NCI-H524 treated with DMSO at 0.1 percent for 48 hours (cell line): Measurements from ENCODE around the gene PARP1.
"Not testable (repeated sequence)": the region's sequence is repeated elsewhere in the genome, so short reads cannot be mapped to it uniquely, and the experiment has no call there.

Source experiments
- DNase-seq: peaks from one replicate; lab custom pipeline; 2025; lab: John Stamatoyannopoulos, UW

The PARP1 gene

DNA sequence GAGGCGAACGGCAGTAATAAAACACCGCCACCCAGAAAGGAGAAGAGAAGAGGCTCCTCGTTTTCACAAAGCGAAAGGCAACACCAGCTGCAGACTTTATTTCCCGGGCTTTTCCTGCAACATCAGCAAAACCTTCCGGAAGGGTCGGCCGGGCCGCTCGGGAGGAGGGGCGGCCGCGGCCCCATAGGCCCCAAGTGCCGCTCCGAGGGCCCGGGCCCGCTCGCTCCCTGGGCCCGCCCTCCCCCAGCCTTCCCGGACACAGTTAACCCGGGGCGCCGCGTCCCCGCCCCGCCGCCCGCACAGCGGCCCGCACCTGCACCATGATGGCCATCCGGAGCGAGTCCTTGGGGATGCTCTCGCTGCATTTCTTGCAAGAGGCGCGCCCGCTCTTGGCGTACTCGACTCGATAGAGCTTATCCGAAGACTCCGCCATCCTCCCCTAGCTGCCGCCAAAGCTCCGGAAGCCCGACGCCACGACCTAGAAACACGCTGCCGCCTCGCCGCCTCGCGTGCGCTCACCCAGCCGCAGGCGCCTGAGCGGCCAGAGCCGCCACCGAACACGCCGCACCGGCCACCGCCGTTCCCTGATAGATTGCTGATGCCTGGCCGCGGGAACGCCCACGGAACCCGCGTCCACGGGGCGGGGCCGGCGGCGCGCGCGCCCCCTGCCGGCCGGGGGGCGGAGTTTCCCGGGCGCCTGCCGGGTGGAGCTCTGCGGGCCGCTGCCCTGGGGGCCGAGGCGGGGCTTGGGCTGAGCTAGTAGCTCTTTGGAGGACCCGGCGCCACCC is at the start of gene PARP1:
TSS of gene PARP1 (minus strand) at position 597 of the 788 bp plus-strand sequence. CDS start at position 433, 164 bp downstream.
- DNase-seq = peak; percentile 29

DNA sequence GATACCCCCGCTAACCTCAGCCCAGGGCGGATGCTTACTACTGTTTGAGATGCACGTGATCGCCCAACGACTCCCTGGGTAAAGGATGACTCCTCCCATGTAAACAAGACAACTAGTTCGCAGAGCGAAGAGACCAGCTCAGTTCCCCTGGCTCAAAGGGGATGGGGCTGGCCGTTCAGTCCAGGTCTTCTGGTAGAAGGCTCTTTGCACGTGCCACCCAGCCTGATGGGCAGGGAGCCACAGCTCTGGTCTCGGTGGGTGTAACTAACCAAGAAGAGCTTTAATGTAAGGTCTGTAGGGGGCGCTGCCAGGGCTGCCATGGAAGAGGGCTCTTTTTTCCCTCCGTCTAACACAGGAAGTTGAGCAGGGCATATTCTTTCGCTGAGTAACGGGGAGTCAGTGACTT is 49.4 kb upstream of the PARP1 start:
- no peak for DNase-seq

DNA sequence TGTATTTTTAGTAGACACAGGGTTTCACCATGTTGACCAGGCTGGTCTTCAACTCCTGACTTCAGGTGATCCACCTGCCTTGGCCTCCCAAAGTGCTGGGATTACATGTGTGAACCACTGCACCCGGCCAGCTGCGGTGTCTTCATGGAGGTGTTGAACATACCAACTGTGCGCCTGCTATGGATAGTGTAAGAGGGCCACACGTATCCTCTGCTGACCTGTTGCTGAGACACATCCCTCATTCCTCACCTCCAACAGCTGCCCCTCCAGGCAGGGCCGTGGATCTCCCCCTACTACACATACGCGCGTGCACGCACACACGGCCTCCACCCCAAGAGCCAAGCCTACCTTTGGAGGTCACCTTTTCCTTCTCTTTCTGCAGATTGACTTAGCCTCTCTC is 48.0 kb upstream of the PARP1 start:
- no peak for DNase-seq

DNA sequence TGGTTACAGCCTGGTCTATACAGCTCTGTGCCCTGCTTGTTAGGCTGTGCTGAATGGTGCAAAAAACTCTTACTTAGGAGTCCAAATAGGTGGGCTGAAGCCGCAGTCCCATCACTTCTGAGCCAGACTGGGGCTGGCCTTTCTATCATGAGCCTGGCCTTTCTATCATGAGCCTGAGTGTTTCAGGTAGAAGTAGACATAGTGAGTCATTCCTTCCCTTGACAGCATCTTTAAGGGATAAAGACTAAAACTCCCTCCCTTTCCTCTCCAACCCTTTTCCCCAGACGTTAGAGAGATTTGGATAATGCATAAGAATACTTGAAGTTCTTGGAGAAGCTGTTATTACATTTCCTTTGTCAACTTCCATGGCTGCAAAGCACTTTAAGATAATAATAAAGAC is 46.5 kb upstream of the PARP1 start:
- no peak for DNase-seq

DNA sequence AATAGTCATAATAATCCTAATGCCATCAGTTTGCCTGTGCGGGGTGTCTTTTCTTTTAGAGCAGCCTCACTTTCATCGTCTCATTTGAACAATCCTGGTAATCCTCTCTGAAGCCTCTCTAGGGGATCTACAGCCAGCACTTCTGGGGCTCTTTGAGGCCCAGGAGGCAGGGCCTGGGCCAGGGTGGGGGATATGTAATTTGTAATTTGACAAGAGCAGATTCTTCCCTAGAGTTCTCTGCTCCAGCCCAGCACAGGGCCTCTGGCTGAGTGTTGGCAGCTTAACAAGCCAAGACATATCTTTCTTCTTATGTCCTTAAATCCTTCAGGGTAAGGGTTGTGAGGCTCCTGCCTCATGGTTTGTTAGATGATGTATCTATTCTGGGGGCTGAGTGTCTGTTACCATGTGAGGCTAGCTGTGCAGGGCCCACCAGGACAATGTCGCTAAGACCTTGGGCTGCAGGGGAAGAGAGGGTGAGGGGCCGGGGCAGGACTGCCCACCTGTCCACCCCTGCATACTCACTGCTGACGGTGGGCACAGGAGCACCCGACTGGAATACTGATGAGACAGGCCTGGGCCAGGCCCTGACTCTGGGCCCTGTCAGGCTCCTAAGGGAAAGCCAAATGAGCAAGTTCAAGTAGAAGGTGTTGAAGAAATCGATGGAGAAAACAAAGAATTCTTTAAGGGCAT is 45.3 kb upstream of the PARP1 start:
- peak; percentile 7 for DNase-seq

DNA sequence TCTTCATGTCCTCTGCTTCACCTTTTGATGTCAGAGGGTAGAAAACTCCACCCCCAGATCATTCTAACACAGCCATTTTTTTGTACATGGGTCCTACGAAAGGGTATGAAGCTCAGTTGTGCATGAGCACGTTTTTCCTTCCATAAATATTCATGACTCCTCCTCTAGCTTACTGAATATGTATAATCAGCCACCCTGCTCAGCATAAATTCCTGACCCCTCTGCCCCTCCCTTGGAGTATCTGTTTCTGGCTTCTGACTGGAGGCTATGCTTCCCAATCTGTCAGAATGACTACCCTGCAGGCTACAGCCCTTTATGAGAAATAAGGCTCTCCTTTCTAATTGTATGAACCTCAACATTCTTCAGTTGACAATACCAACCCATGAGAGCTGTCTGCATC is 42.8 kb upstream of the PARP1 start:
- no peak for DNase-seq

DNA sequence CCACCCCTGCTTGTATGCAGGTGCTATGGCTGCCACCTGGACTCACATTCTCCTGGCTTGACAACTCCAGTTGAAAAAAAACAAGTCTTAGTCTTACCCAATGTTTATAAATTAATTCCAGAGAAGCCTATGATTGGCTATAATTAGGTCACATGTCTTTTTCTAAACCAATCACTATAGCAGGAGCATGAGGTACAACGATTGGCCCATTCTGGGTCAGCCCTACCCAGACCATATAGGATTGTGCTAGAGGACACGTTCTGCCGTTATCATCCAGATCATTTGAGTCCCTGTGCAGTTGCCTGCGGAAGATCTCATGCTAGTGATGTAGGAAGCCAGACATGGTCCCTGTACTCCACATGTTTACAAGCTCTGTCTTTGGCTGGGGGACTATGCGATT is 41.9 kb upstream of the PARP1 start:
- DNase-seq = no peak

DNA sequence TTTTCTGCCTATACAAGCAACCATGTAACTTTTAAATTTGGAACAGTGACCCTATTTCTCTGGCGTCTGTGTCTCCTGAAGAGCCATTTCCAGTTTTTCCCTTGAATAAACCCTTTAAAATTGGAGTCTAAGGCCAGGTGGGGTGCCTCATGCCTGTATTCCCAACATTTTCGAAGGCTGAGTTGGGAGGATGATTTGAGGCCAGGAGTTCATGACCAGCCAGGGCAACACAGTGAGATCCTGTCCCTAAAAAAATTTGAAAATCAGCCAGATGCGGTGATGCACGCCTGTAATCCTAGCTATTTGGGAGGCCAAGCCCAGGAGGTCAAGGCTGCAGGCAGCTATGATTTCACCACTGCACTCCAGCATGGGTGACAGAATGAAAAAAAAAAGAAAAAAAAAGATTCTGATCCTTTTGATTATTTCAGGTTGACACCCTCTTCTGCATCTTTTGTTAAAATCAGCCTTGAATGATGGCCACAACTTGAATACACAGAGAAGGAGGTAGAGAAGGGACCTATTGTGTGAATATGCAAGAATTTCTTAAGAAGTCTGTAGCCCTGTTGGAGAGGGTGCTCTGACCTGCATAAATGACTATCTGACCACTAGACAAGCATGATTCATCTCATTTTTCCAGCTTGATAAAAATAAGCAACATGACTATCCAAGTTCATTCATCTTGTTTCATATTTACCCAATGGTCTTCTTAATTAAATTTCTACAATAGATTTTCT is 40.2 kb upstream of the PARP1 start:
- no peak for DNase-seq

DNA sequence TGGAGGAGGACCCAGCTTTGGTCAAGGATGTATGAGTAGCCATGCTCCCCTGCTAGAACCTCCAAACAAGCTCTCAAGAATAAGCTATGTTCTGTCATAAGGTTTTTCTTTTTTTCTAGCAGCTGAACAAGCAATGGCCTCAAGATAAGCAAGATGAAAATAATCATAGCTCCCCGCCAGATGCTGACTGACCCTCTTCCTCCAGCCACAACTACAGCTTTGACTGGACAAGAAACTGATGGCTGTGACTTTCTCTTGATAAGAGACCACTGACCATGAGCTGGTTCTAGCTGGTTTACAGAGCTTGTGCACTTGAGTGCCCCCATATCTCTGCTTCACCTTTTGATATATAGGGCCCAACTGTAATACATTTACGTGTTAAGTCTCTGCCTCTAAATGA is 38.2 kb upstream of the PARP1 start:
- no peak for DNase-seq

DNA sequence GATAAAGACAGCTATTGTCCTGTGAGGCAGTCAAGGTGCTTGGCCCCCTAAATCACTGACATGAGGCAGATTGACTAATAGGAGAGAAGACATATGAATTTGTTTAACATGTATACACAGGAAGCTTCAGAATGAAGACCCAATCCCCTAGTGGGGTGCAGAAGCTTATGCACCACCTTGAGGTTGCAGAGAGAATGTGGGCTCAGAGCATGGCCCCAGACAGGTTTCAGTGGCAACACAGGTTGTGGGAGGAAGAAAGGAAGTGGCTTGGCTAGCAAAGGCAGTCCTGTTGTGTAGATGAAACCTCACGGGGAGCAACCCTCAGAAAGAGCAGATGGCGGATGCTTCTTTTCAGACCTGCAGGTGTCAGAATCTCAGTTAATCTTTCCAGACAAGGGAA is 37.0 kb upstream of the PARP1 start:
- DNase-seq = peak; percentile 21

DNA sequence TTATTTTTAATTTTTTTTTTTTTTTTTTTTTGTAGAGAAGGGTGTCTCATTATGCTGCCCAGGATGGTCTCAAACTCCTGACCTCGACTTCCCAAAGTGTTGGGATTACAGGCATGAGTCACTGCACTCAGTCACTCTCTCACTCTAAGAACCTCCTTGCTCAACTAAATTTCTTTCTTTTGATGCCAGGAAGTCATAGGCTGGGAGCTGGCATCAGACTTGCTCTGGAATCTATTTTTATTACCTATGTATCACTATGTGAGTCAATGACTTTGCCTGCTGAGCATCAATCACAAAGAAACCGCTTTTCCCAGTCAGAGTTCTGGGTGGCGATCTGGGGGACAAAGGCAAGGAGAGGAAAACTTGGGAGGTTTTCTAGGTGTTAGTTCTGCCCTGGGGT is 35.5 kb upstream of the PARP1 start:
- DNase-seq = no peak

DNA sequence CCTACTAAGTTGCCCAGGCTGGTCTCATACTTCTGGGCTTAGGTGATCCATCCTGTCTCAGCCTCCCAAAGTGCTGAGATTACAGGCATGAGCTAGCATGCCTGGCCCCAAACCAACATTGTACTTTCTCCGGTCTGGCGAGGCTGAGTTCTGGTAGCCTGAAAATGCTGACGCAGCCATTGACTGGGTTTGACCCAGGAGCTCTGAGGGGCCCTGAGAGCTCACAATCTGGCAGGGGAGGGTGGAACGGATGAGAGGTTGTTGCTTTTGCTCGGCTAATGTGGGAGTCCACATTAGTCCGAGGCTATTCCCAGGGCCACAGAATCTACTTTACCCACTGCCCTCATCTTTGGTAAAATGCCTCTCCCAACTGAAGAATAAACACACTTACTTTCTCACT is 35.1 kb upstream of the PARP1 start:
- no peak for DNase-seq

DNA sequence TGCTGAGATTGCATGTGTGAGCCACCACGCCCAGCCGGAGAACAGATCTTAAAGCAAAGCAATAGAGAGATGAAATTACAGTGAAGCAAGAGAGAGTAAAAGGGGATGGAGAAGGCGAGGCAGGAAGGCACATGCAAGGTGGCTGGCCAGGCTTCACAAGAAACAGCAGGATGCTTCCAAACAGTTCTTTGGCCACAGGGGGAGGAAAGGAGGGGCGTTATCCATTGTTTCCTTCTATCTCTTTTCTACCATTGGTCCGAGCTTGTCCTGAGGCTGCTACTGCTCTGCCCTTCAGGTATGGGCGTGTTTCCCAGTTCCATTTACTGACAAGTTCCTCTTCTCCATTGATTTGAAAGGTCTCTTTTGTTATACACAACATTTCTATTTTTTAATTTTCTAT is 33.7 kb upstream of the PARP1 start:
- no peak for DNase-seq

DNA sequence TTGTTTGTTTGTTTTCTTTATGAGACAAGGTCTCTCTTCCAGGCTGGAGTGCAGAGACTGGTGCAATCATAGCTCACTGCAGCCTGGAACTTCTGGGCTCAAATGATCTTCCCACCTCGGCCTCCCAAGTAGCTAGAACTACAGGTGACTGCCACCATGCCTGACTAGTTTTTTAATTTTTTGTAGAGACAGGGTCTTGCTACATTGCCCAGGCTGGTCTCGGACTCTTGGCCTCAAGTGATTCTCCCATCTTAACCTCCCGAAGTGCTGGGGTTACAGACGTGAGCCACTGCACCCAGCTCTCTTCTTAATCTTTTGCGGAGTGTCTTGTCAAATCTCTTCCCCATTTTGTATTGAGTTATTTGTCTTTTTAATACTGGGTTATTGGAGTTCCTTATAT is 32.6 kb upstream of the PARP1 start:
- no peak for DNase-seq

DNA sequence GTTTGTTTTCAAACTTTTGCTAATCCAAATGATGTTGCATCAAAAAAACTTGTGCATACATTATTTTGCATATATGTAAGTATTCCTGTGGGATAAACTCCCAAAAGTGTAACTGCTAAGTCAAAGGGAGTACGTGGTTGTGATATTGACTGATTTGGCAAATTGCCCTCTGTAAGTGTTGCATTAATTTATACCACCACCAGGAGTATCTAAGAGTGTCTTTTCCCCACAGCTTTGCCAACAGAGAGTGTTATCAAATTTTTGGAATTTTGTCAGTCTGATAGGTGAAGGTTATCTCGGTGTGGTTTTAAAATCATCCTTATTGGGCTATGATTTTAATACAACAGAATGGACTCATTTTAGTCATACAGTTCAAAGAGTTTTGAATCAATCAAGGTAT is 30.1 kb upstream of the PARP1 start:
- no peak for DNase-seq

DNA sequence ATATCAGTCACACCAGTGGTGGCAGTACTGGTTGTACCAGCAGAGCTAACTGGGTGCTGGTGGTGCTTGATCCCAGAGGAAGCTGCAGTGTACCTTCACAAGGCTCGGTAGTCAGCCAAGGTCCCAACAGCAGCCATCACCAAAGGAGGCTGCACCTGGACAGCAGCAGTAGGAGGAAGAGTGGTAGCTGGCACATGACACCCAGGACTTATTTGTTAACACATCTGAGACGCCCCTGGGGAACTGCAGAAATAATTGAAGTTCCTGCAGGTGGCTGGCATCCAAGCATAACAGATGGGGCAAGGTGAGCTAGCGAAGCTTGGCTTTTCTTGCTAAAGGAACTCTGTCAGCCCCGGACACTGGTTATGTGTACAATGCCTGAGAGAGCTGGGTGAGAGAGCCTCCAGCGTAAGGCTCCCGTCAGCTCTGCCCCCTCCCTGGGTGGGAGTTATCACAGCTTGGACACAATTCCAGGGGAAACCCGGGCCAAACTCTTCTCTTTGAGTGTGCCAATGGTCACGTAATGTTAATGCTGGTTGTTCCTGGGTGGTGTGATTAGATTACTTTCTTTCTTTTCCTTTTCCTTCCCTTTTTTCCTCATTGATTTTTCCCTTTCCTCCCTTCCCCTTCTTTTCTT is 29.1 kb upstream of the PARP1 start:
- peak; percentile 65 for DNase-seq

DNA sequence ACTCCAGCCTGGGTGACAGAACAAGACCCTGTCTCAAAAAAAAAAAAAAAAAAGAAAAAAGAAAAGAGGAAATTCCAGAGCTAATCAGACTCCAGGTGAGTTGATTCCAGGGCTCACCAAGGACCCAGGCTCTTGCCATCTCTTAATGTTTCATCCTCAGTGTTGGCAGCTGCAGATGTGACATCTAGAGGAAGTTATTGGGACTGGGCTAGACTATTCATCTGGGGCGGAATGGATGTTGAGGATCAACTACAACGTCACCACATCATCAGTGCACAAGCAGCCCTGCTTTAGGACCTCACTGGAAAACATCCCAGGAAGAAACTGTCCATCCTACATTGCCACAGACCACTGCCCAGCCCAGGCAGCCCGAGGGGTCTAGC is 28.6 kb upstream of the PARP1 start:
- DNase-seq = no peak

DNA sequence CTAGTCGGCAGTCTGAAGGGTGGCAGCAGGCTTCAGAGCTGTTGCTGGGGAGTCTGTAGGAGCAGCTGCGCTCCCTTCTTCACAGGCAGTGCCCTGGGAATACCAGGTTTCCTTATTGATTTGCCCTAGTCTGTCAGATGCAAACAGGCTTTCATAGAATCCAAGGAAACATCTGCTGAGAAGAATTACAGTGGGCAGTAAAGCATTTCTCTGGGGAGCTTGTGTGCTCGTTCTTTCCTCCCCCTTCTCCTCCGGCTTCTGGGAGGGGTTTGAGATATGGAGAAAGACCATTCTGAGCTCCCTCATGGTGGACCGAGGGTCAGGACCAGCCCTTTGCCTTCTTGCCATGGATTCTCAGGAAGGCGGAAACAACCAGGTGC is 25.4 kb upstream of the PARP1 start:
- peak; percentile 77 for DNase-seq

DNA sequence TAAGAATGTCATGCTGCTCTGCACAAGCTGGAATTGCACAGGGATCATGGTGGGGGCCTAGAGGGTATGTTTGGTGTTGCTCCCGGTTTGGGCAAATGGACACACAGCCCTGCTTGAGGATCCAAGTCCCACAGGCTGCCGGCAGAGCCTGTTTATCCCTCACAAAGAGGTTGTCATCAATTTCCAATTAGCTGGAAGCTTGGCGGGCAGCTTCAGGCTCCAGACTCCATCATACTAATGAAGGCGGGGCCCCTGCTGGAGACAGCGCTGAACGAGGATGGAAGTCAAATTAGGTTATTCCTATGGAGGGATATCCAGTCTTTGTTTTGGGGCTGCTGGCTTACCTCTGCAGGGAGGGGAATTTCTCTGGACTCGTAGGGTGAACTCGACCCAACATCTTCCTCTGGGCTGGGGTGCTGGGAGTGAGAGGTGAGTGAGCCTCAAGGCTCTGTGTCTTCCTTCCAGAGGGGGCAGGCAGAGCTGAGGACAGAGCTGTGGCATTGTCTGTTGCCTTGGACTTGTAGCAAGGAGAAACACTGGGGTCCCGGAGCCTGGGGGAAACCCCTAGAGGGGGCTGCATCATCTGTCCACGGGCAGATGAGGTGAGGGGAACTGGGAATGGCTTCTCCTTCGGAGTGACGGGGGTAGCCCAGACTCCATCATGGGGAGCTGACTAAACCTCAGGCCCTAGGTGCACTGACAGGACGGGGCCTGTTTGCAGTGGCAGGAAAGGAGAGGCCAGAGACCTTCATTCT is 24.9 kb upstream of the PARP1 start:
- DNase-seq = no peak

DNA sequence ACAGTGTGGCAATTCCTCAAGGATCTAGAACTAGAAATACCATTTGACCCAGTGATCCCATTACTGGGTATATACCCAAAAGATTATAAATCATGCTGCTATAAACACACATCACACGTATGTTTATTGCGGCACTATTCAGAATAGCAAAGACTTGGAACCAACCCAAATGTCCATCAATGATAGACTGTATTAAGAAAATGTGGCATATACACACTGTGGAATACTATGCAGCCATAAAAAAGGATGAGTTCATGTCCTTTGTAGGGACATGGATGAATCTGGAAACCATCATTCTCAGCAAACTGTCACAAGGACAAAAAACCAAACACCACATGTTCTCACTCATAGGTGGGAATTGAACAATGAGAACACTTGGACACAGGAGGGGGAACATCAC is 24.0 kb upstream of the PARP1 start:
- not testable (repeated sequence) for DNase-seq

DNA sequence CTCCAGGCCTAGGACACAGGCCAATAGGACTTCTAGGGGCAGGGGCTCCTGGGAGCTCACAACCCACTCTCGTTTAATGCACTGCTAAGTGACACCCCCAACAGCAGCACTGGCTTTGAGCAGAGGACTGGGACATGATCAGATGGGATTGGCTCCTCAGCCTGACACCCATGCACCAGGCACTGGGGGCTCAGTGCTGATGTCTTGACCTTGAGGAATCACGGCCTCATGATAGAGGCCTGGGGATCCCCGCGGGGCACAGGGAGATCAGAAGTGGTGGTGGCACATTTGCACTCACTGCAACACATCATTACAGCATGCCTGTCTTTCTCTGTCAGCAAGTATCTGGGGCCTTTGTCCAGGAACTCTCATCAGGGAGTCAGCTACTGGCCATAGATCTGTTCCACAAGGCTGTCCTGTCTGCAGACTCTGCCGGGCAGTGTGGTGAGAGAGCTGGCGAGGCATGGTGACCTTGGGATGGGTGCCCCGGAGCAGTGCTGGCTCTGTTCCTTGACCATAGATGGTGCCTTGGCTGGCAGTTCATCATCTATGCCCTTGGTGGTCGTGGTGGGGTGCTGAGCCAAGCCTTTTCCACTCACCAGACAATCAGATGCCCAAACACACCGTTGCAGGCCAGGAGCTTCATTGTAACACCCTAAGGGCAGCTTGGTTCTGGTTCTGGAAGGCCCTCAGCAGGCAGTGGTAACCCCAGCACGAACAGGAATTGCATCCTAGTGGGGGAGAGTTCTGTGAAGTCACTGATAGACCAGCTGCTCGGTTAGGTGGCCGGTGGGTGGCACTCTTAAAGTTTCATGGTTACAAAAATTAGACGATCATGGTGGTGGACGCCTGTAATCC is 22.2 kb upstream of the PARP1 start:
- no peak for DNase-seq
